PC-3 (cell line): ENCODE measurements around the gene EOGT. TPM values are rescaled to one million over a fixed set of nuclear protein-coding genes. Genes with fewer than 3 reads are reported as not detected.

Experiments
- ATAC-seq: fragments of 200-7000 bp; cut with Tn5 transposase; 2 replicates; pipeline ENCODE4 v1.9.1; 2020; ENCODE audit warnings: mild to moderate bottlenecking, moderate library complexity
- BruUV-seq: library from RNA; stranded (reverse); fragments of 400-500 nt; replicated peaks from 2 replicates; lab custom pipeline; 2021; lab: Mats Ljungman, UMichigan
- CTCF ChIA-PET: fragments of 300-600 bp; sonication (Branson Sonifier 250); formaldehyde crosslinking; loops from one replicate; lab custom pipeline; 2022; ENCODE audit warnings: antibody characterized with exemption; lab: Charles Lee
- POLR2A ChIA-PET: fragments of 300-600 bp; sonication (Branson Sonifier 250); formaldehyde crosslinking; loops from one replicate; lab custom pipeline; 2022; ENCODE audit warnings: antibody characterized with exemption; ENCODE audit not compliant: unreplicated experiment; lab: Charles Lee
- DNase-seq: peaks from one replicate; pipeline ENCODE4 v3.0.0-alpha.2; 2015
- H2AFZ ChIP-seq: fragments of 300-600 bp; sonication (generic); 2 replicates; pipeline ENCODE4 v1.6.0; 2016; ENCODE audit warnings: antibody characterized with exemption, low read length
- H3F3A ChIP-seq: fragments of 300-600 bp; sonication (generic); one replicate; pipeline ENCODE4 v1.6.0; 2017; ENCODE audit warnings: antibody characterized with exemption, low read length, control low read depth, mild to moderate bottlenecking; ENCODE audit not compliant: unreplicated experiment
- H3K27ac ChIP-seq: fragments of 300-600 bp; sonication (generic); 2 replicates; pipeline ENCODE4 v1.5.1; 2016; ENCODE audit warnings: mild to moderate bottlenecking, low read length
- H3K27me3 ChIP-seq: fragments of 300-600 bp; sonication (generic); 2 replicates; pipeline ENCODE4 v1.6.1; 2016; ENCODE audit warnings: low read length, mixed read lengths
- H3K36me3 ChIP-seq: fragments of 300-600 bp; sonication (generic); 2 replicates; pipeline ENCODE4 v1.6.1; 2016; ENCODE audit warnings: low read depth, mixed run types, low read length, mixed read lengths
- H3K4me1 ChIP-seq: fragments of 300-600 bp; sonication (generic); 2 replicates; pipeline ENCODE4 v1.5.1; 2016; ENCODE audit warnings: low read length; ENCODE audit not compliant: insufficient read depth
- H3K4me2 ChIP-seq: fragments of 300-600 bp; sonication (generic); 2 replicates; pipeline ENCODE4 v1.6.0; 2016; ENCODE audit warnings: low read length
- H3K4me3 ChIP-seq: fragments of 300-600 bp; sonication (generic); 2 replicates; pipeline ENCODE4 v1.5.1; 2016; ENCODE audit warnings: mild to moderate bottlenecking, low read length, mixed read lengths
- H3K79me2 ChIP-seq: fragments of 300-600 bp; sonication (generic); 2 replicates; pipeline ENCODE4 v1.6.1; 2017; ENCODE audit warnings: low read length, mixed read lengths
- H3K9ac ChIP-seq: fragments of 300-600 bp; sonication (generic); 2 replicates; pipeline ENCODE4 v1.6.0; 2016; ENCODE audit warnings: mild to moderate bottlenecking, low read length
- H3K9me2 ChIP-seq: fragments of 300-600 bp; sonication (generic); replicated peaks from 2 replicates; pipeline ENCODE4 v1.6.1; 2016; ENCODE audit warnings: mixed run types, low read length, mixed read lengths
- H3K9me3 ChIP-seq: fragments of 300-600 bp; sonication (generic); 2 replicates; pipeline ENCODE4 v1.6.1; 2016; ENCODE audit warnings: low read length, mixed read lengths
- H4K20me1 ChIP-seq: fragments of 300-600 bp; sonication (generic); 2 replicates; pipeline ENCODE4 v1.6.1; 2016; ENCODE audit warnings: low read length, mixed read lengths
- CTCF ChIP-seq: fragments of 300-600 bp; sonication (generic); conservative IDR thresholded peaks from 2 replicates; pipeline ENCODE4 v1.5.1; 2017; ENCODE audit warnings: antibody characterized with exemption, low read depth, mild to moderate bottlenecking, low read length
- EZH2 ChIP-seq: fragments of 300-600 bp; sonication (generic); IDR thresholded peaks from one replicate; pipeline ENCODE4 v1.6.1; 2017; ENCODE audit warnings: antibody characterized with exemption, mild to moderate bottlenecking, low read length; ENCODE audit not compliant: unreplicated experiment
- EZH2phosphoT487 ChIP-seq: fragments of 300-600 bp; sonication (generic); IDR thresholded peaks from 2 replicates; pipeline ENCODE4 v1.6.1; 2018; ENCODE audit warnings: mild to moderate bottlenecking, antibody characterized with exemption, low read length, borderline replicate concordance
- intact Hi-C: fragments of 100-400 bp; cut with micrococcal nuclease; formaldehyde crosslinking; loops from 2 replicates; pipeline ENCODE4 v1.9.0; 2023
- total RNA-seq: library from RNA; depleted of rRNA; stranded (reverse); fragments of >200 nt; gene quantifications from 2 replicates; pipeline ENCODE4 v1.2.3, GENCODE V29; 2014

EOGT gene
- total RNA-seq, 1 experiment from 2014 or later: 8.3 TPM

- Histone ChIP-seq H3K9me2 (no peaks in the 10 kb centered on the region), H4K20me1 (no peaks in the 10 kb centered on the region), H3K9me3 (no peaks in the 10 kb centered on the region), H3K9ac (no peak overlapping the region), H3K27ac (no peak overlapping the region), H3K4me1 (peaks cover 9% of the 10 kb centered on the region; the same call in 1 of the 2 replicates), H3K4me3 (no peak overlapping the region), H3K36me3 (no peaks in the 10 kb centered on the region), H3F3A (no peaks in the 10 kb centered on the region), H3K4me2 (no peak overlapping the region), H2AFZ (no peak overlapping the region), H3K79me2 (no peaks in the 10 kb centered on the region), H3K27me3 (no peaks in the 10 kb centered on the region)
- no peak for ATAC-seq
- intact Hi-C loops: no loop called here
- ChIA-PET POLR2A (no interaction called here), CTCF (no interaction called here)
- no TSS peak for BruUV-seq
- TF ChIP-seq EZH2 (no peak), EZH2phosphoT487 (no peak), CTCF (no peak)
- DNase-seq: no peak
Measured at GRCh38 chr3:69016901-69017300, 3.4 kb upstream of the EOGT start.

GRCh38 chr3:69016102-69016501, 2.6 kb upstream of the EOGT start:
- Histone ChIP-seq H3K27ac (no peak overlapping the region), H3K4me3 (no peak overlapping the region), H4K20me1 (no peaks in the 10 kb centered on the region), H3K4me1 (peaks cover 9% of the 10 kb centered on the region; the same call in 1 of the 2 replicates), H3K27me3 (no peaks in the 10 kb centered on the region), H3K9me3 (no peaks in the 10 kb centered on the region), H3K79me2 (no peaks in the 10 kb centered on the region), H3K4me2 (no peak overlapping the region), H3F3A (no peaks in the 10 kb centered on the region), H3K36me3 (no peaks in the 10 kb centered on the region), H3K9ac (no peak overlapping the region), H3K9me2 (no peaks in the 10 kb centered on the region), H2AFZ (no peak overlapping the region)
- ATAC-seq (no peak), DNase-seq (no peak)
- ChIA-PET CTCF (no interaction called here), POLR2A (no interaction called here)
- TF ChIP-seq EZH2: no peak
- no peak for TF ChIP-seq CTCF
- no peak for TF ChIP-seq EZH2phosphoT487
- intact Hi-C loops: no loop called here
- no TSS peak for BruUV-seq

- POLR2A ChIA-PET: no interaction called here
- BruUV-seq: TSS peak; percentile 61
- CTCF ChIA-PET: interaction anchor here (0.7 kb wide), 1 partner anchor 72 kb away, joined by 3 read pairs; no protein-coding TSS in a partner anchor
Measured at GRCh38 chr3:69014022-69014580, 617 bp upstream of the EOGT start.

More at GRCh38 chr3:69014022-69014580, 617 bp upstream of the EOGT start:
- H3K9me2 ChIP-seq: no peaks in the 10 kb centered on the region
- ATAC-seq: no peak; the same call in 1 of the 2 replicates
- peak overlapping the region; percentile 52 for H3K27ac ChIP-seq
- H3K4me1 ChIP-seq: peaks cover 9% of the 10 kb centered on the region; the same call in 1 of the 2 replicates
- H4K20me1 ChIP-seq: no peaks in the 10 kb centered on the region
- no peaks in the 10 kb centered on the region for H3K9me3 ChIP-seq
- DNase-seq: no peak
- H3K9ac ChIP-seq: peak overlapping the region; percentile 81
- H3K4me2 ChIP-seq: peak overlapping the region; percentile 87
- TF ChIP-seq EZH2 (no peak), EZH2phosphoT487 (no peak), CTCF (no peak)
- peak overlapping the region; percentile 71 for H3K4me3 ChIP-seq
- no peaks in the 10 kb centered on the region for H3K27me3 ChIP-seq
- no peaks in the 10 kb centered on the region for H3K36me3 ChIP-seq
- no peaks in the 10 kb centered on the region for H3K79me2 ChIP-seq
- peak overlapping the region; percentile 82 for H2AFZ ChIP-seq
- H3F3A ChIP-seq: no peaks in the 10 kb centered on the region
- intact Hi-C loops: no loop called here
